Measurements from ENCODE around the gene XIRP2.

The XIRP2 gene

DNA sequence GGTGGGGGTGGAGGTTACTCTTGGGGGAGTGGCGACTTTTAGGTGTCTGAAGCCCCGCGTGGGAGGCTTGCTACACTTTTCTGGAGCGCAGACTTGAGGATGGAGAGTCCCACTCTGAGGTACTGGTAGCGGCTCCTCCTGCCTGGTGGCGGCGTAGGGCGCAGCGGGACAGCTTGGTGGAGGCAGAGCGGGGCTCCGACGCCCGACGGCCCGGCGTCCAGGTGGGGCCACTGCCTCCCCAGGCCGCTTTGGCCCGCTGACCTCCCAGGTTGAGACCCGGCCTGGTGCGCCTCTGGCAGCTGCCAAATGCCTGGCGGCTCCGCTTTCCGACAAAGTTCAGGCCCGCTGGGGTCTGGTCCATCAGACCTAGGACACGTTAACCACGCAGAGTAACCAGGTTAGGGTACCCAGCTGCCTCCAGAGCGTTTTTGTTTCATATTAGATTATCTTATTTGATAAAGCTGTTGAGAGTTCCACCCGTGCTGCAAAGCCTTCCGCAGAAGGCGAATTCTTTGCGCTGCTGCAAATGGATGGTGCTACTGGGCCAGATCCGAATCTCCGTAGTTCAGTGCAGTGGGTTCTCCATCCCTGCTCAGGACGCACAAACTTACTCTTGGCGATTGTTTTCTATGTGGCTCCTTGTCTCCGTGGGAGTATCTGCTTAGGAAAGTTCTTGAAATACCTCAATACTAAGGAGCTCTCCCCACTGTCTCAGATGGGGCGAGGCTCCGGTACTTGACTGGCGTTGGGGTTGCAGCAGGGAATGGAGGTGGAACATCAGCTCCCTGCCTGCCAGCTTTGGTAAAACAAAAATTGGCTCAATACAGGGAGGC, 405.9 kb downstream of the XIRP2 start:
- H3K9me3 ChIP-seq (ENCODE audit: control insufficient read depth in 2 of 2, low read length in 2 of 2), result no peaks in the 10 kb centered on the region
- no peak overlapping the region for H3K9ac ChIP-seq (ENCODE audit: low read depth in 1 of 2, low read length in 2 of 2)
- H3K4me1 ChIP-seq (ENCODE audit: control insufficient read depth in 2 of 2, insufficient read depth in 2 of 2, low read length in 2 of 2), result peaks cover 4 to 8% of the 10 kb centered on the region in 2 donors
- H3K27ac ChIP-seq (ENCODE audit: low read depth in 2 of 2, low read length in 2 of 2), result no peak overlapping the region
- no peaks in the 10 kb centered on the region for H3K36me3 ChIP-seq (ENCODE audit: control insufficient read depth in 2 of 2, insufficient read depth in 2 of 2, low read length in 2 of 2)
- peak overlapping the region; percentile 77 to 79 for H3K4me3 ChIP-seq (ENCODE audit: low read length in 2 of 2)
- H3K27me3 ChIP-seq (ENCODE audit: control insufficient read depth in 2 of 2, insufficient read depth in 2 of 2, low read length in 2 of 2), result peaks cover 6 to 9% of the 10 kb centered on the region in 2 donors

DNA sequence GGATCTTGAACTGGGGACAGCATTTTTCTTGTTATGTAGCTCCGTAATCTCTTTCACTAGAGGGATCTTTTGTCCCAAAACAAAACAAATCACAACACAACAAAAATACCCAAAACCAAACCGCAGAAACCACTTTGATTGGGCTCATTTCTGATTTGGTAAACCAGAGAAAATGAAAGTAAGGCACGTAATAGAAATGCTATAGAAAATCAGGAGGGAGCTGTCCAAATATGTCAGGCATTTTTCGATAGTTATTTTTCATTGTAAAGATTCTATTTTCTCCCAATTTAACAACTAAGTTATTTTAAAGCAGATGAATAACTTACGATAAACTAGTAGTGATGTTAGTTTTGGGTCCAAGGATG, 406.5 kb downstream of the XIRP2 start:
- Histone ChIP-seq H3K27me3 (ENCODE audit: control insufficient read depth in 2 of 2, insufficient read depth in 2 of 2, low read length in 2 of 2) (peaks cover 6 to 9% of the 10 kb centered on the region in 2 donors), H3K9ac (ENCODE audit: low read depth in 1 of 2, low read length in 2 of 2) (no peak overlapping the region), H3K4me1 (ENCODE audit: control insufficient read depth in 2 of 2, insufficient read depth in 2 of 2, low read length in 2 of 2) (peaks cover 4 to 8% of the 10 kb centered on the region in 2 donors), H3K36me3 (ENCODE audit: control insufficient read depth in 2 of 2, insufficient read depth in 2 of 2, low read length in 2 of 2) (no peaks in the 10 kb centered on the region), H3K27ac (ENCODE audit: low read depth in 2 of 2, low read length in 2 of 2) (no peak overlapping the region), H3K9me3 (ENCODE audit: control insufficient read depth in 2 of 2, low read length in 2 of 2) (no peaks in the 10 kb centered on the region), H3K4me3 (ENCODE audit: low read length in 2 of 2) (peak overlapping the region; percentile 77 to 79)

DNA sequence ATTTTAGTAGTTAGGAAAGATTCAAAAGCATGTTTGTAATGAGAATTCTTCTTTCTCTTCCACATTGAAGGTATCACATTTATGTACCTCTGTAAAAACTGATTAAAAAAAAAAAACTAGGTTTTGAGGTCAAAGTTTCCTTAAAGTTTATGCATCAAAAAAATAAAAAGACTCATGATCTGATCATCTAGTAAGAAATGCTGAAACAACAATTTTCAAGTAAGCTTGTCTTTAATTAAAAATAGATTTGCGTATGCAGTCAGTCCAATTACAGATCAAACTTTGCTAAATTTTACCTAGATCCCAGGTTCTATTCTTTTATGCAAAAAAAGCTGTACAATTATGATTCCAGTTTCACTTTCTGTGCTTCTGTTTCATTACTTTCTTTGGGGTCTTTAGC, 409.0 kb downstream of the XIRP2 start:
- Histone ChIP-seq H3K27me3 (ENCODE audit: control insufficient read depth in 2 of 2, insufficient read depth in 2 of 2, low read length in 2 of 2) (peaks cover 5 to 6% of the 10 kb centered on the region in 2 donors), H3K36me3 (ENCODE audit: control insufficient read depth in 2 of 2, insufficient read depth in 2 of 2, low read length in 2 of 2) (no peaks in the 10 kb centered on the region)

DNA sequence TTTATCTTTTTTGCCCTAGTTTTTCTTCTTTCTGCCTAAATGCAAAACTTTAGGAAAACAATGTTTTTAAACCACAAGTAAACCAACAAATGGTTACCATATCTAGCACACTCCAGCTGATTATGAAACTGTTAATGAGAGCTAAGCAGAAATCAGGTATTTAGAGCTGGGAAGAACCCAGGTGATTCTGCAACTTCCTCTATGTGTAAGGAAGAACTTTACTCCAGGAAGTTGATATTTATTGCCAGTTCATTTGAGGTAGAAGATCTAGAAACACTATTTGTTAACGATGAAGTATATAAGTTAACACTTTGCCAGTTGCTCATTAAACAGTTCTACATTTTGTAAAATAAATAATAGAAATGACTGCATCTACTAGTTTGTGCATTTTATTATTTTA, 409.7 kb downstream of the XIRP2 start:
- Histone ChIP-seq H3K4me1 (ENCODE audit: control insufficient read depth in 2 of 2, insufficient read depth in 2 of 2, low read length in 2 of 2) (peaks cover 4 to 8% of the 10 kb centered on the region in 2 donors), H3K27me3 (ENCODE audit: control insufficient read depth in 2 of 2, insufficient read depth in 2 of 2, low read length in 2 of 2) (peaks cover 5 to 6% of the 10 kb centered on the region in 2 donors), H3K9ac (ENCODE audit: low read depth in 1 of 2, low read length in 2 of 2) (no peak overlapping the region), H3K36me3 (ENCODE audit: control insufficient read depth in 2 of 2, insufficient read depth in 2 of 2, low read length in 2 of 2) (no peaks in the 10 kb centered on the region), H3K27ac (ENCODE audit: low read depth in 2 of 2, low read length in 2 of 2) (no peak overlapping the region), H3K4me3 (ENCODE audit: low read length in 2 of 2) (no peak overlapping the region), H3K9me3 (ENCODE audit: control insufficient read depth in 2 of 2, low read length in 2 of 2) (no peaks in the 10 kb centered on the region)

More for the DNA sequence above, 409.0 kb downstream of the XIRP2 start:
- no peak overlapping the region for H3K27ac ChIP-seq (ENCODE audit: low read depth in 2 of 2, low read length in 2 of 2)
- no peaks in the 10 kb centered on the region for H3K9me3 ChIP-seq (ENCODE audit: control insufficient read depth in 2 of 2, low read length in 2 of 2)
- H3K9ac ChIP-seq (ENCODE audit: low read depth in 1 of 2, low read length in 2 of 2), result no peak overlapping the region
- no peak overlapping the region for H3K4me3 ChIP-seq (ENCODE audit: low read length in 2 of 2)
- peaks cover 4 to 8% of the 10 kb centered on the region in 2 donors for H3K4me1 ChIP-seq (ENCODE audit: control insufficient read depth in 2 of 2, insufficient read depth in 2 of 2, low read length in 2 of 2)
